Tibial artery (tissue), 4 donors: ENCODE measurements around the gene RNF213.

Source experiments
- DNase-seq, 2 donors: peaks; one replicate each; pipeline ENCODE4 v3.0.0-alpha.2; 2019
- H3K27ac ChIP-seq, 2 donors: fragments of 200-600 bp; sonication (generic) in 1 of 2; 1 replicate in 1 of 2; 2 replicates in 1 of 2; pipeline ENCODE4 v1.5.1; 2018 to 2019; ENCODE audit warnings: mild to moderate bottlenecking in 1 of 2
- H3K27me3 ChIP-seq, 2 donors: fragments of 200-600 bp; sonication (generic) in 1 of 2; one replicate each; pipeline versions ENCODE4 v1.5.1 to v1.6.0; 2016 to 2019
- H3K36me3 ChIP-seq, 3 donors: fragments of 200-600 bp; sonication (generic) in 2 of 3; one replicate each; pipeline ENCODE4 v1.5.1; 2016 to 2019; ENCODE audit warnings: mild to moderate bottlenecking in 2 of 3
- H3K4me1 ChIP-seq, 4 donors: fragments of 200-600 bp; sonication (generic) in 2 of 4; 1 replicate in 3 of 4; 2 replicates in 1 of 4; pipeline ENCODE4 v1.5.1; 2016 to 2019
- H3K4me3 ChIP-seq, 2 donors: fragments of 200-600 bp; sonication (generic) in 1 of 2; 1 replicate in 1 of 2; 2 replicates in 1 of 2; pipeline ENCODE4 v1.5.1; 2018 to 2019; ENCODE audit warnings: mild to moderate bottlenecking in 2 of 2
- H3K9me3 ChIP-seq, 3 donors: fragments of 200-600 bp; sonication (generic) in 1 of 3; one replicate each; pipeline ENCODE4 v1.5.1; 2016 to 2019
- CTCF ChIP-seq, 2 experiments: fragments of 200-600 bp in 1 of 2; fragments of 450-650 bp in 1 of 2; IDR thresholded peaks; one replicate each; pipeline ENCODE4 v1.5.1; 2017 to 2019; ENCODE audit warnings: antibody characterized with exemption in 2 of 2, mild to moderate bottlenecking in 1 of 2, moderate library complexity in 1 of 2
- intact Hi-C: fragments of 100-400 bp; cut with DNase I; formaldehyde crosslinking; loops from one replicate; pipeline ENCODE4 v1.15.0; 2023; ENCODE audit warnings: low total_unique reads

RNF213 gene

GRCh38 chr17:80248894-80249710, 11.6 kb upstream of the RNF213 start:
- Histone ChIP-seq H3K9me3 (no peaks in the 10 kb centered on the region), H3K36me3 (peaks cover 35 to 99% (median 58%) of the 10 kb centered on the region in 3 donors), H3K27ac (no peak overlapping the region), H3K27me3 (no peaks in the 10 kb centered on the region), H3K4me1 (no peaks in the 10 kb centered on the region), H3K4me3 (no peak overlapping the region)
- DNase-seq, result peak in 1 of 2 donors; percentile 15
- TF ChIP-seq CTCF (IDR thresholded peaks at IDR 0.05), result no peak
- intact Hi-C loops, result no loop called here

GRCh38 chr17:80251966-80252365, 8.7 kb upstream of the RNF213 start:
- peak in 1 of 2 donors; percentile 5 for DNase-seq
- Histone ChIP-seq H3K36me3 (peaks cover 16 to 70% (median 32%) of the 10 kb centered on the region in 3 donors), H3K9me3 (no peaks in the 10 kb centered on the region), H3K4me1 (peaks cover 0 to 16% (median 6%) of the 10 kb centered on the region in 4 donors), H3K27ac (no peak overlapping the region), H3K27me3 (no peaks in the 10 kb centered on the region), H3K4me3 (no peak overlapping the region)
- TF ChIP-seq CTCF (IDR thresholded peaks at IDR 0.05), result no peak
- intact Hi-C loops, result no loop called here

- peak in 1 of 2 donors; percentile 28 for DNase-seq
- Histone ChIP-seq H3K4me1 (peaks cover 0 to 16% (median 6%) of the 10 kb centered on the region in 4 donors), H3K9me3 (no peaks in the 10 kb centered on the region), H3K27ac (no peak overlapping the region), H3K36me3 (peaks cover 16 to 61% (median 25%) of the 10 kb centered on the region in 3 donors), H3K27me3 (no peaks in the 10 kb centered on the region), H3K4me3 (no peak overlapping the region)
- intact Hi-C loops, result no loop called here
- peak in 1 of 2 experiments; percentile 11 for TF ChIP-seq CTCF (IDR thresholded peaks at IDR 0.05)
Observed at GRCh38 chr17:80252871-80253270, 7.8 kb upstream of the RNF213 start.

- peak in 1 of 2 donors; percentile 14 for DNase-seq
- Histone ChIP-seq H3K4me3 (no peak overlapping the region), H3K9me3 (no peaks in the 10 kb centered on the region), H3K4me1 (peaks cover 0 to 16% (median 6%) of the 10 kb centered on the region in 4 donors), H3K27me3 (no peaks in the 10 kb centered on the region), H3K27ac (peak overlapping the region; percentile 39 to 58), H3K36me3 (peaks cover 16 to 52% (median 17%) of the 10 kb centered on the region in 3 donors)
- no peak for TF ChIP-seq CTCF (IDR thresholded peaks at IDR 0.05)
- intact Hi-C loops, result no loop called here
Observed at GRCh38 chr17:80253631-80254395, 6.8 kb upstream of the RNF213 start.

- H3K9me3 ChIP-seq, result no peaks in the 10 kb centered on the region
- H3K4me1 ChIP-seq, result peaks cover 0 to 20% (median 8%) of the 10 kb centered on the region in 4 donors
- H3K4me3 ChIP-seq, result no peak overlapping the region
- no peak for TF ChIP-seq CTCF (IDR thresholded peaks at IDR 0.05)
- H3K27ac ChIP-seq, result peak overlapping the region; percentile 39 to 58
- H3K36me3 ChIP-seq, result peaks cover 9 to 44% (median 10%) of the 10 kb centered on the region in 3 donors
- H3K27me3 ChIP-seq, result no peaks in the 10 kb centered on the region
- peak in 1 of 2 donors; percentile 33 for DNase-seq
- intact Hi-C loops, result no loop called here
Observed at GRCh38 chr17:80254396-80255251, 6.0 kb upstream of the RNF213 start.
